ENCODE measurements around the gene ALKBH1.

GRCh38 chr14:77707724-77708408 lies at the start of gene ALKBH1, which contains the start of gene SLIRP:
- TF ChIP-seq CTCF (optimal IDR thresholded peaks at IDR 0.05 in 1 of 3, IDR thresholded peaks at IDR 0.05 in 1 of 3, conservative IDR thresholded peaks at IDR 0.05 in 1 of 3; ENCODE audit: extremely low read depth in 1 of 3, insufficient read depth in 2 of 3, low read length in 3 of 3) = no peak
- TF ChIP-seq EZH2 (IDR thresholded peaks at IDR 0.05; ENCODE audit: low read length) = no peak
